ENCODE measurements around the gene ZNF813. TPM values are rescaled to one million over a fixed set of nuclear protein-coding genes. Genes with fewer than 3 reads are reported as not detected.

Gene ZNF813
- total RNA-seq, 1 experiment from 2014 or later = 9.2 TPM

Other genes with a start within 250 kb of the ZNF813 start
- 12.1 and 13.1 TPM in 2 replicates for gene ZNF677, start 212.9 kb upstream of the ZNF813 start, total RNA-seq (2014; rRNA removed; shearing (Covaris generic))
- gene VN1R2, start 209.4 kb upstream of the ZNF813 start, total RNA-seq (2014; rRNA removed; shearing (Covaris generic)) = not detected in 2 replicates
- gene VN1R4, start 200.0 kb upstream of the ZNF813 start, total RNA-seq (2014; rRNA removed; shearing (Covaris generic)) = not detected in 2 replicates
- gene ZNF845, start 134.0 kb upstream of the ZNF813 start, total RNA-seq (2014; rRNA removed; shearing (Covaris generic)) = 13.6 TPM in 2 replicates
- gene ZNF525, start 102.0 kb upstream of the ZNF813 start, total RNA-seq (2014; rRNA removed; shearing (Covaris generic)) = 12.2 and 14.7 TPM in 2 replicates
- gene ZNF765, start 72.6 kb upstream of the ZNF813 start, total RNA-seq (2014; rRNA removed; shearing (Covaris generic)) = 14.3 and 15.4 TPM in 2 replicates
- 15.7 and 15.8 TPM in 2 replicates for gene ZNF761, start 35.7 kb upstream of the ZNF813 start, total RNA-seq (2014; rRNA removed; shearing (Covaris generic))
- gene ZNF331, start 70.4 kb downstream of the ZNF813 start, total RNA-seq (2014; rRNA removed; shearing (Covaris generic)) = 13.4 and 20.5 TPM in 2 replicates
- gene DPRX, start 164.3 kb downstream of the ZNF813 start, total RNA-seq (2014; rRNA removed; shearing (Covaris generic)) = not detected in 2 replicates